NCI-H2227 treated with DMSO at 0.1 percent for 48 hours (cell line): ENCODE data around the gene TSC1.

Source experiments
- DNase-seq: peaks from one replicate; lab custom pipeline; 2025; lab: John Stamatoyannopoulos, UW

Gene TSC1

DNA sequence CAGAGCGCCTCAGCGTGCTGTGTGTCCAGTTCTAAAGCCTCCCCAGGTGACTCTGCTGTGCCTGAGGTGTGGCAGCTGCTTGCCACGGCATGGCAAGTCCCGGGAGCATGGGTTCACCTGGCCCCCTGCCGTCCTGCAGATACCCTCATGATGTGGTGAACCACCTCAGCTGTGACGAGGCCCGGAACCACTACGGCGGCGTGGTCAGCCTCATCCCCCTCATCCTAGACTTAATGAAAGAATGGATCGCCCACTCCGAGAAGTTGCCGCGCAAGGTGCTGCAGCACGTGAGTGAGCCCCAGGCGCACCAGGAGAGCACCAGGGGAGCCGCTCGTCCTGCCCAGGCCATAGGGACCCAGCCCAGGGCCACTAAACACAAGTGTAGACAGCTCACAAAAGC, 56.3 kb downstream of the TSC1 start:
- DNase-seq = no peak

DNA sequence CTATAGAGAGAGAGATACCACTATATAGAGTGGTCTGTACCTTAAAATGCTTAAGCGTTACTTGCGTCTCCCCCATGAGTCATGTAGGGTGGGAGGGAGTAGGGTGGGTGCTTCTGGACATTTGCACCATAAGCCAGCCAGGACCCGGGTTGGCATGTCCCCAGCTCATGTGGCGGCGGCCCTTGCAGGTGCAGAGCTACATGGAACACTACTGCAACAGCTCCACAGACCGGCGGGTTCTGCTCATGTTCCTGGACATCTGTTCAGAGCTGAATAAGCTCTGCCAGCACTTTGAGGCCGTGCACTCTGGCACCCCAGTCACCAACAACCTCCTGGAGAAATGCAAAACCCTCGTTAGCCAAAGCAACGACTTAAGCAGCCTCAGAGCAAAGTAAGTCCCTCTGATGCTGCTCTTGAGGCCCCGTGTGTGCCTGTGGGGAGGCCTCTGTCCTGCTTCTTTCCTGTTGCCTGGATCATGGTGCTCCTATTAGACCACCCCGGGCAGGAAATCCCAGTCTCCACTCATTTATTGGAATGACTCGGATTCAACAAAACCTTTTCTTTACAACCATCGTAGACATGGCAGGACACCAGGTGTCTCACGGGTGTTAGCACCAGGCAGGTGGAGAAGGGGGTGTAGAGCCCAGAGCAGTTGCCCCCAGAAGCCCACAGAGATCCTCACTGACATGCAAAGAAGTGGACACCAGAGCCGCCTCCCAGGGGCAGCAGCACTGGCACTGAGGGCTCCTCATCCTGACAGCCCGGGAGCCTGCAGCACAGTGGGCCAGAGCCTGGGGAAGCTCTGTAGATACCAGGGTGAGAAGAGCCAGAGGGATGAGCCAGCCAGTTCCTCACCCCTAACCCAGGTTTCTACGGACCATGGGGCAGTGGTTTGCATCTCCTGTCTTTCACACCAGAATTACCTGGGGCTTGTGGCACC, 57.0 kb downstream of the TSC1 start:
- no peak for DNase-seq

DNA sequence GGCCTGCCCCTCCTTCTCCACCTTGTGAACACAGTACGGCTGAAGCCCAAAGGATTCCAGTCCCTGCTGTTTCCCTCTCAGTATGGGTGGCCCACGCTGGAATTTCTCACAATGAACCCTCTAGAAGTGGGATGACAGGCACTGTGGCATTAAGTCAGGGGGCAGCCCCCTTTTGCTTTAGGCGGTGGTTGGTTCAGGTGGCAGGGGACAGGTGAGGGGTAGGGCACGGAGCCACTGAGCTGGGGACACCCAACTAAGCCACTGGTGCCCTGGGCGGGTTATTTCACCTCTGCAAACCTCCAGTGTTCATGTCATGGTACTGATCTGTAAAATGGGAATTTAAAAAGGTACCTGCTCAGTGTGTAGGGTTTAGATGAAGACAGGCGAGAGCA, 58.1 kb downstream of the TSC1 start:
- DNase-seq = no peak

DNA sequence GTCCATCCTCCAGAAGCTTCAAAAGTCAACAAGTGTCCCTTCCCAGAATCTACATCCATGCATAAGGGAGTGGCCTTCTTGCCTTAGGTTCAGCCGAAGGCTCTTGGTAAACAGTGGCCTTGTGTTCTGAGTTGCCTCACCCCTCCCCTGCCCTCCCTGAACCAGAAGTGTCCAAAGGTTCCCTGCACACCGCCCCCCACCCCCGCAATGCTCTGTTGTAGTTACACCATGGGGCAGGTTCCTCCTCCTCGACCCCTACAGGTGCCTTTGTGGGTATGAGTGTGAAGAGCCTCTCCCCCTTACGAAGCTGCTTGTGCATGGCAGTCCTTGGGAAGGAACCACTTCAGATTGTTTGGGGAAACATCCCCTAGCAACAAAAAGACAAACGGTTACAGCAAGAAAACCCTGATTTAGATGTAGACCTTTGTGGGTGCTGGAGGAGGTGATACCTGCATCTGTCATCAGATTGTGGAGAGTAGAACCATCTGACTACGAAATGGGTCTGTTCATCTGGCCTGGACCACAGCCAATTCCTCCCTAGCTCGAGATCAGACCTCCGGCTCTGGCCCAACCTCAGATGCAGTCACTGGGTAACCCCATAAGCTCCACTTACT, 58.6 kb downstream of the TSC1 start:
- DNase-seq = no peak

DNA sequence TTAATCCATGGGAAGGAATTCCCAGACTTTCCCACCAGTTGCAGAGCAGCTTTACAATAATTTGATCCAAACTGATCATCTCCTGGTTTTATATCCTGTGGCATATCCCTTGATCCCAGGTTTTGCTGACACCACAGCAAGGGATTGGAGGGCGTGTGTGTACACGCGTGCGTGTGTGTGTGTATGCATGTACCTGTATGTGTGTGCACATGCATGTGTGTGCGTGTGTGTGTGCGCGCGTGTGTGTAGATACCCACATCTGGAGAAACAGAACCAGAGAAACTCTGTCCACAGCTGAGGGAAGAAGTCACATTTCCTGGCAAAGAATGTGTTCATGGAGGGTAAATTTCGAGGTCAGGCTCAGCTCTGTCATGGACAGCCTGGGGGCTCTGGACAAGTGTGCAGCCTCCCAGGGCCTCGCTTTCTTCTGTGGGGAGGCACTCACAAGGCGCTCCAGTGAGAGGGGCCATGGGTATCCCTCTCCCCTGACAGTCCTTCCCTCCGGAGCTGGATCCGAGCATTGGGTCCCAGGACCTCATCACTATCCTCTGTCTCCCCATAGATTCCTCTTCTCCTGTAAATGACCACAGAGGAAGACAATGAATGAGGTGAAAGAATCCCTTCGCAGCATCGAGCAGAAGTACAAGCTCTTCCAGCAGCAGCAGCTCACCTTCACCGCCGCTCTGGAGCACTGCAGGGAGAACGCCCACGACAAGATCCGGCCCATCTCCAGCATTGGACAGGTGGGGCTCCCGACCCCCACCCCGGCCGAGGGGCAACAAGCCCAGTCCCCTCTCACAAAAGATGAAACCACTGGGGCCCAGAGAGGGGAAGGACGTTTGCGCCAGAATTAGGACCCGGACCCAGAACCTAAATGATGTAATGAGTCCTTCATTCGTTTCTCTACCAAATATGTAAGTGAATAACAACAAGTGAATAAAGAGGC, 60.8 kb downstream of the TSC1 start:
- DNase-seq = no peak

DNA sequence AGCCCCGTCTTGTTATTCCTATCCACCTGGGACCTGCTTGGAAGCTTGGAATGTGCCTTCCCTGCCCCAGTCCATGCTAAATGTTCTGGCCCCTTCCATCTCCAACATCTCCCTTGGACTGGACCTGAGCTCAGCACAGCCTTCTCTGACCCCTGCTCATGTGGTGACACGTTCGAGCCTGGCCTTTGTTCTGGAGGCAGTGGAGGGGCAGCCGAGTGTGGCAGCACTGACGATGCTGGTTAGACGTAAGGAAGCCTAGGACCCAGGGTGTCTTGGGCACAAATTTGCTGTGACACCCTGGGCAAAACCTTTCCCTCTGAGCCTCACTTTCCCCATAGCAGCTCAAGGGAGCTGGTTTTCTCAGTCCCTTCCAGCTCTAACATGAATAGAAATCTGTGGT, 61.8 kb downstream of the TSC1 start:
- no peak for DNase-seq

DNA sequence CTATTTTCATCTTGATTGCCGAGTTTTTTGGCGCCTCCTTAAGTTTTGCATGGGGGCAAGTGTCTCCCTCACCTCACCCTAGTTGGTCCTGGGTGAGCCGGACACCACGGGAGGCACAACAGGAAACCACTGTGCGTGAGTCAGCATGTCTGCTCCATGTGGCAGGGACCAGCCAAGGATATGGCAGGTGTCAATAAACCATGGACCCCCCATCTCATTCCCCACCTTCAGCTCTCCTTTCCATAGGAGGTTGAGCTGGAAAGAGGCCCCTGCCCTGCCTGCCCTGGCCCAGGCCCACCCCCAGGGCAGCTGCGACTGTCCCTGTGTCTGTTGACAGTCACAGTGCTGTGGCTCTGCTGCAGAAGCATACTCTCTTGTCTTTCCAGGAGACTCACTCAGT, 62.6 kb downstream of the TSC1 start:
- no peak for DNase-seq

DNA sequence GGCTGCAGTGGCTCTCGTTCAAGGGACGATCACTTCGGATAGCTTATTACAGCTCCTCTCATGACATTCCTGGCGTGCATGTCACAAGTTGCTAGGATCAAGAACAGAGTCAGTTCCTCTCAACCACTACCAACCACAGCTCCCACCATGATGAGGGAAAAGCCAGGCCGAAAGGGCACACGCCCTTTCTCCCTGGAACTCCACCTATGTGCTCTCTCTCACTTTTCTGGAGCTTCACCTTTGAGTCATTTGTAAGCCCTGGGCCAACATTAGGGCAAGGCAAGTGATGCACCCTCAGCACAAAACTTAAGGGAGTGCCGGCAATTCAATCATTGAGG, 64.1 kb downstream of the TSC1 start:
- DNase-seq = no peak

DNA sequence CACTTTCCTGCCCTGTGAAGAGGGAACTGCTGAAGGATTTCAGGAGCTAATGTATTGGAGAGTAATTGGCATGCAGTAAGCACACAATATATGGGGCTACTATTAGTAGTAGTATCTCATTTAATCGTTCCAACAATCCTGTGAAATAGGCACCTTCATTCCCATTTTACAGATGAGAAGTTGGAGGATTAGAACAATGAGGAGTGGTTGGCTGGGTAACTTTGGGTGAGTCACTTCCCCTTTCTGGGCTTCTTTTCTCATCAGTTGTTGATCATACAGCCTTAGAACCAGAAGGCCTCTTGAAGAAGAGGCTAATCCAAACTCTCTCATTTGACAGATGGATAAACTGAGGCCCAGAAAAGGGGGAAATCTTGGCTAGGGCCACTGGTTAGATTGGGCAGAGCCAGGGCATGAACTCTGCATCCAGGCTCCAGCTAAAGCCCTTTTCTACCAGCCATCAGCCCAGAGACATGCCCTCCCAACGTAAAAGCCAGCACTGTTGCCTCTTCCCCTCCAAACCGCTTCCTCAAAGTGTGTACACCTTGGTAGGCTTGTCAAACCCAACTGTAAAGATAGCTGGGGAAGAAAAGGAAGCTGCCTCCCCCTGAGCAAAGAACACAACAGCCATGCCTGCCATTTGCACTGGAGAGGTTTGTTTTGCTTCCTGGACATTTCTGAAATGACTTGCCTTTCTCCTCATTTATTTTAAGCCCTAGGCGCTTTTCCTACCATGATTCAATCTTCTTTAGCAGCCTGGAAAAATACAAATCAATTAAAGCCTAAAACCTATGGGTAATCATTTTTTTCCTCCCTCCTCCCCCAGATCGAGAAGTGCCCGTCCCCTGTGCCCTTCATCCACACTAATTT, 64.7 kb downstream of the TSC1 start:
- DNase-seq = no peak

DNA sequence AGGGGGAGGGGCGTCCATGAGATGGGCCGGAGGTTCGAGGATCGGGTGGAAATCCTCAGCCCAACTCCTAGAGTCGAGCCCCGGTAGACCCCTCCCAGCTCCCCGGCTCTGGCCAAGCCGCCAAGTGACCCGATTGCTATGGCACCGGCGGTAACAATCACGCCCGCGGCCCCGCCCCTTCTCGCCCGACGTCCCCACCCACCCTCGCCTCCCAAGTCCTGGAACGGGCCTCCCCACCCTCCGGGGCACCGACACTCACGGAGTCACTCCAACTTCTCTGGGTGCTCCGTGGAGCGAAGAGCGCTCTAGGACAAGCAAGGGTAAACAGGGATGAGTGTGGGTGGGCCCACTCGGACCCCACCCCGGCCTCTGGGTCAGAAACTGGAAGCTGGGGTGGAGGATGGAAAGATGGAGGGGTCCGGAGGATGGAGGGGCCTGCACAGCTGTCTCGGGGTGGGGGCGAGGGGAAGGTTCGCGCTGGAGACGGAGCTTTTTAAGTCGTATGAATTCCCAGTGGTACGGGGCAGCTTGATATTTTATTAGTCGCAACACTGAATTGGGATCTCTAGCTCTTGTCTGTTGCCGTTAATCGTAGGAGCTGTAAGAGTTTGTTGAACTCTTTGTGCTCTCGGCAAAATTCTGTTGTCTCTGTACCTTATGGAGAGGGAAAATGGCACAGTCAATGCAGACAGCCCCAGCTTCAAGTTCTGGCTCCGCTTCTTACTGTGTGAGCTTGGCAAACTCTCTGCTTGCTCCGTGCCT, 65.5 kb downstream of the TSC1 start, which contains the start of gene SPACA9:
Gene SPACA9, plus strand, starts transcription at position 204 of the 762 bp plus-strand sequence. CDS start 5,050 bp downstream, outside the sequence.
- DNase-seq = peak; percentile 8

DNA sequence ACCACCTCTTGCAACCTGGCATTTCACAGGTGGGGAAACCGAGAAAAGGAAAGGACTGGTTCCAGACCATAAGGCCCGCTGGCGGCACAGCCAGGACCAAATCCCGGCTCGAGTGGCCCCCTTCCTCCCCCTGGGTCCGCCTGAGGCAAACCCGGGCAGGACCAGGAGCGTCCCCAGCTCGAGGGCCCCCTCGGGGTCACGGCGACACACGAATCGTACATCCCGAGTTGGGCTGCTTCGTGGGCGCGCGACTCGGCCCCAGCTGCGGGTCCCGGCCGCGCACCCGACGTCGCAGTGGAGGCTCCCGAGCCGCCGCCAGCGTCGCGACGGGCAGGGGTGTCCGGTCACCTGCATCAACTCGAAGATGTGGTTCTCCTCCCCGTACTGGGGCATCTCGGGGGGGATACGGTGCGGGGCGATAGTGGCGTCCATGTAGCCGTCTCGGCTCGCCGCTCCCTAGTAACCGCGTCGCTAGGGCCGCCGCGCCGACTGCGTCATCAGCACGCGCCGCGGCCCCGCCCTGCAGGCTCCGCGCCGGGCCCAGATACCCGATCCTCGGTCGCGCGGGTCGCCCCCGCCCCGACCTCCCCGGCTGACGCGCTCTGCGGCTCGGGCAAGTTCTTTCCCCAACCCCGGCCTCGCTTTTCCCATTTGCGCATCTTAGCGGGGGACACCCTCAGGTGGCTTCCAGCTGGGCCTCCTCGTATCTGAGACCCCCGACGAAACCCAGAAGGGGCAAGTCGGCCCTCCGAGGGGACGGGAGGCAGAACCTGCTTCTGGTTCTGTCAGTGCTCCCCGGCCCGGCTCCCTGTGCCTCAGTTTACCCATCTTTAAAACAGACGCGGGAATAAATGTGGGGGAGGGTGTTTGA, 66.4 kb downstream of the TSC1 start, which contains the start of gene AK8:
Gene AK8, minus strand, starts transcription at position 461 of the 871 bp plus-strand sequence. Its CDS starts 29 bp downstream, at position 432.
- DNase-seq = peak; percentile 4

DNA sequence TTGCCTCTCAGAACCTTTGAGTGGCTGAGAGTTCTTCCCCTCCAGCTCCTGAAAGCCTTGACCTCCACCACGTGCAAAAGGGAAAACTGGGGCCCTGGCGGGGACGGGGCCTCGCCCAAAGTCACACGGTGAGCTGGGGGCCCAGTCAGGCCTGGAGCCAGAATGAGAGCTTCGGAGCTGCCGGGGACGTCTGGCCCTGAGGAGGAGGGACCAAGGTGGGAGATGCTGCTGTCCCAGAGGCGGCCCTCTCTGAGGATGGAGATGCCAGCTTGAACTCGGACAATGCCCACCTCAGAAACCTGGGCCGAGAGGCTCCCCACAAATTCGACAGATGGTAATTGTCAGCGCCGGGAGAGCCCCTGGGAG, 67.0 kb downstream of the TSC1 start:
- no peak for DNase-seq

DNA sequence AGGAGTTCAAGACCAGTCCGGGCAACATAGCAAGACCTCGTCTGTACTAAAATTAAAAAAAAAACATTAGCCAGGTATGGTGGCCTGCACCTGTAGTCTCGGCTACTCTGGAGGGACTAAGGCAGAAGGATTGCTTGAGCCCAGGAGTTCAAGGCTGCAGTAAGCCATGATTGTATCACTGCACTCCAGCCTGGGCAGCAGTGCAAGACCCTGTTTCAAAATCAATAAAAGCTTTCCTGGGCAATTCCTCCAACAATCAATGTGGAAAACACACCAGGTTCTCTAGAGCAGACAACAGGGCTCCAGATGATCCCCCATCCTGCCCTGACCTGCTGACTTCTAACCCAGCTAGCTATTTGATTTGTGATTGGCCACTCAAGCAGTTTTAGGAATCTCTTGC, 67.6 kb downstream of the TSC1 start:
- no peak for DNase-seq

DNA sequence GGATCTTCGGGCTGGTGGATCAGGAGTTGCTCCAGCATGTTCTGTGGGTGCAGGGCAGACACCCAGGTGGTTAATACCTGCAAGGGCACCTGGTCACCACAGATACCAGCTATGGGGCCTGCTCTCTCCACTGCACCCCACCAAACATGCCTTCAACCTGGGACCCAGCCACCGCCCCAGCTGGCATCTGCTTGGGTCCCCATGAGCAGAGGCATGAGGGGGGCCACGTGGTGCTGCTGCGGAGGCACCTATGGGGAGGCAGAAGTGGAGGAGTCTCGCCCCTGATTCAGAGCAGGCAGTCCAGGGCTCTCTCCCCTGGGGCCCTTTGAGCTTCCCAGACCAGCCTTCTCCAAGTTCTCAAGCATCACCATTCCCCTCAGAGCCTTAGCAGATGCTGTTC, 69.3 kb downstream of the TSC1 start:
- DNase-seq = no peak

DNA sequence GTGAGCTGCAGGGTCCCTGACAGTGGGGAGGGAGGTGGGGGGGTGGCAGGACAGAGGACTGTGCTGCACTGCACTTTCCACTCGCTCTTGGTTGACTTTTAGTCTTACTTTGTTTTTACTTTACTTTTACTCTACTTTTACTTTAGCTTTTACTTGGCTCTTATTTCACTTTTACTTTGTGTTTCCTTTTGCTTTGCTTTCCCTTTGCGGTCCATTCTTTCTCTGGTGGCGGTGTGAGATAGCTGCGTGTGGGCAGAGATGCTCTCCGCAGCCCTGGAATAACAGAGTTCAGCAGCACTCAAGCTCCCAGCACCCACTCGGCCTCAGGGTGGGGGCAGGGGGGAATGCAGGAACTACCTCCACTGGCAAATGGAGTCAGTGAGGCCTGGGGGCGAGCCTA, 71.0 kb downstream of the TSC1 start:
- no peak for DNase-seq

DNA sequence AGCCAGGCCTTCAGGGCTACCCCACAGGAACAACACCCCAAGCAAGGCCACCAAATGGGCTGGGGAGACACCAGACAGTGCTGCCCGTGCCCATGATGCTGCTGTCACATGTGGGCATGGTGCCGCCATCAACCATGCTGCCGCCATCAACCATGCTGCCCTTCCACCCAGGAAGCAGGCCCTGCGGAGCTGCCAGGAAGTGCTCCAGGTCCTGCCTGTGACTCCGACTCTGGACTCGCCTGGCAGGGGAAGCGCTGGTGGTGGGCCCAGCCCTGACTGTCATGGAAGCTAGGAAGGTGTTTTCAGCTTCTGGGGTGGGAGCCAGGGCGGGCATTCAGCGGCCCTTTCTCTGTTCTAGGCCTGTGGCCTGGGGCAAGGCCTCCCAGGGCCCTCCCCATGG, 75.2 kb downstream of the TSC1 start:
- DNase-seq = no peak

DNA sequence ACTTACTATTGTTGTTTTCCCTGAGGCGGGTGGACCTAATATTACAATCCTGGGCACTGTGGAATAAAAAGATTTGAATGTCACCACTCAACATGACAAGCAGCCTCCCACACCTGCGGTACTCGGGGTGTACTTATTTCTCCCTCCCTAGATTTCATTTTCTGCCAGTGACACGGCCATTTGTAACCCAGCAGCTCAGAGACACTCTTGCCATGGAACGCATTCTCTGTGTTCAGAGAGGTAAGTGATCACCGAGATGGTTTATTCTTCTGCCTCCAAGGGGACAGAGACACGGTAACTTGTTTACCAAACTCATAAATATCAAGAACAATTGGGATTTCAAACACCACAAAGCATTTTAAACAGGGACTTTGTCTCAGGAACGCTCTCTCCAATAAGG, 77.5 kb downstream of the TSC1 start:
- no peak for DNase-seq

DNA sequence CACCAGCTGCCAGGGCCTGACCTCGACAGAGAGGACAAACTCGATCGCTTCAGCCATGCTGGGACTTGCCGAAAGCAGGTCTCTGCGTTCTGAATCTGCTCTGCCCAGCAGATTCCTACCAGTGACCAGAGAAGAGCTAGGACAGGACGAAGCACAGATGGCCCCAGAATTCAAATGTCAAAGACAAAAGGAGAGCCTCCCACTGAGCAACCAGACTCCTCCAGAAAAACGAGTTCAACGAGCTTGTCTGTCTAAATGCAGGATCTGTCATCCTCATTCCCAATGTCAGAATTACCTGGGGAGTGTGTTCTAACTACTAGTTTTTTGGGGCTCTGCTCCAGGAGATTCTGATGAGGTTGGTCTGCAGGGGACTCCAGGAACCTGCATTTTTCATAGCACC, 79.7 kb downstream of the TSC1 start:
- no peak for DNase-seq

DNA sequence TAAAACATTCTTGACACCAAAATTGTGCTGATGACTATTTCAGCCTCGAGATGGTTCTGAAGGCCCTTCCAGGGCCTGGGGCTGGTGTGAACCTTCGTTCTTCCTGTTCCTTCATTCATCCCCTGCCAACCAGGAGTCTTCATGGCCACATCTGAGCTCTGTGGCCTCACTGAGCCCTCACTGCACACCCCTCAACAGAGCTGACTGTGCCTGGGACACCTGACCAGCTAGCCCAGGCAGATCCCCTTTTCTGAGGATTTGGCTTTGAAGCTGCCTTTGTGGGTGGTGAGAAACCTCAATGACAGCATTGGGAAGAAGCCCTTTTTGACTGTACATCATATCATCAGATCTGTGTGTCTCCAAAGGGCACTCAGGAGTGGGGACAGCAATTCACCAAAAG, 80.1 kb downstream of the TSC1 start:
- DNase-seq = no peak

DNA sequence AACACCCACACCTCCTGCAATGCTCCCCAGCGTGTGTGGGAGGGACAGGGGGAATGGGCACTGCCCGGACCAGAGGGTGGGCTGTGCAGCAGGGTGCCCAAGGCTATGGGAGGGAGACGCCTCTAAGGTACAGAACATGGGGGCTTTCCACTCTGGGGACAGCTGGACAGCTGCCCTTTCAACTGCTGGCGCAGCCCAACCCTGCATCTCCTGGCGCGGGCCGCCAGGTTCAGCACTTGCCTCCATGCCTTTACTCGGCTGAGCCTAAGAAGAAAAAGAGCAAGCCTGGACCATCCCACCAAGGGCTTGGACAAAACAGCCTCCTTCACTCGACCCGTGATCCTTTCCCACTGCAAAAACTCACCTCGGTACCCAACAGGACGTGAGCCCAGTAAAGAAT, 81.3 kb downstream of the TSC1 start:
- no peak for DNase-seq
